ENCODE data around the gene FUCA1. TPM values are rescaled to one million over a fixed set of nuclear protein-coding genes. Genes with fewer than 3 reads are reported as not detected.

FUCA1 gene
- total and polyA plus RNA-seq, 10 of the 15 experiments (the other 5 are each of a cell fraction or from before 2014, with no cell fraction given) = 33.3 to 117 (median 52.6) TPM

DNA sequence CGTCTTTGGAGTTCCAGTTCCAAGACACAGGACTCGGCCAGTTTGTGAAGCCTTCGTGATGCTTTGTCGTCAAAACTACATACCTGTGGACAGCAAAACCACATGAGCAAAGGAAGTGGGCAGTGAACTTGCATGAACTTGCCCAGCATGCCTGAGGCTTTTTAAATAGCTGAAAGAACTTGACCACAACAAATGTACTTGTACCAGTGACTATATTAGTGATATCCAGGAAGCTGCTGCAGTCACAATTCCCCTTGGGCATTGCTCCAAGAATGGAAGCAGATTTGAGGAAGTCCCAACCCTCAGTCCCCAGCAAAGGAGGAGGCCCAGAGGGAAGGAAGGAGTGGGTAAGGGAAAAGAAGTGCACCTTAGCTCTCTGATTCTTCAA lies 2.6 kb downstream of the FUCA1 start (continued):
- TF ChIP-seq, protein P1, sequence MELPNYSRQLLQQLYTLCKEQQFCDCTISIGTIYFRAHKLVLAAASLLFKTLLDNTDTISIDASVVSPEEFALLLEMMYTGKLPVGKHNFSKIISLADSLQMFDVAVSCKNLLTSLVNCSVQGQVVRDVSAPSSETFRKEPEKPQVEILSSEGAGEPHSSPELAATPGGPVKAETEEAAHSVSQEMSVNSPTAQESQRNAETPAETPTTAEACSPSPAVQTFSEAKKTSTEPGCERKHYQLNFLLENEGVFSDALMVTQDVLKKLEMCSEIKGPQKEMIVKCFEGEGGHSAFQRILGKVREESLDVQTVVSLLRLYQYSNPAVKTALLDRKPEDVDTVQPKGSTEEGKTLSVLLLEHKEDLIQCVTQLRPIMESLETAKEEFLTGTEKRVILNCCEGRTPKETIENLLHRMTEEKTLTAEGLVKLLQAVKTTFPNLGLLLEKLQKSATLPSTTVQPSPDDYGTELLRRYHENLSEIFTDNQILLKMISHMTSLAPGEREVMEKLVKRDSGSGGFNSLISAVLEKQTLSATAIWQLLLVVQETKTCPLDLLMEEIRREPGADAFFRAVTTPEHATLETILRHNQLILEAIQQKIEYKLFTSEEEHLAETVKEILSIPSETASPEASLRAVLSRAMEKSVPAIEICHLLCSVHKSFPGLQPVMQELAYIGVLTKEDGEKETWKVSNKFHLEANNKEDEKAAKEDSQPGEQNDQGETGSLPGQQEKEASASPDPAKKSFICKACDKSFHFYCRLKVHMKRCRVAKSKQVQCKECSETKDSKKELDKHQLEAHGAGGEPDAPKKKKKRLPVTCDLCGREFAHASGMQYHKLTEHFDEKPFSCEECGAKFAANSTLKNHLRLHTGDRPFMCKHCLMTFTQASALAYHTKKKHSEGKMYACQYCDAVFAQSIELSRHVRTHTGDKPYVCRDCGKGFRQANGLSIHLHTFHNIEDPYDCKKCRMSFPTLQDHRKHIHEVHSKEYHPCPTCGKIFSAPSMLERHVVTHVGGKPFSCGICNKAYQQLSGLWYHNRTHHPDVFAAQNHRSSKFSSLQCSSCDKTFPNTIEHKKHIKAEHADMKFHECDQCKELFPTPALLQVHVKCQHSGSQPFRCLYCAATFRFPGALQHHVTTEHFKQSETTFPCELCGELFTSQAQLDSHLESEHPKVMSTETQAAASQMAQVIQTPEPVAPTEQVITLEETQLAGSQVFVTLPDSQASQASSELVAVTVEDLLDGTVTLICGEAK (IDR thresholded peaks at IDR 0.05; ENCODE audit: borderline replicate concordance) = no peak
- TF ChIP-seq, protein P2, sequence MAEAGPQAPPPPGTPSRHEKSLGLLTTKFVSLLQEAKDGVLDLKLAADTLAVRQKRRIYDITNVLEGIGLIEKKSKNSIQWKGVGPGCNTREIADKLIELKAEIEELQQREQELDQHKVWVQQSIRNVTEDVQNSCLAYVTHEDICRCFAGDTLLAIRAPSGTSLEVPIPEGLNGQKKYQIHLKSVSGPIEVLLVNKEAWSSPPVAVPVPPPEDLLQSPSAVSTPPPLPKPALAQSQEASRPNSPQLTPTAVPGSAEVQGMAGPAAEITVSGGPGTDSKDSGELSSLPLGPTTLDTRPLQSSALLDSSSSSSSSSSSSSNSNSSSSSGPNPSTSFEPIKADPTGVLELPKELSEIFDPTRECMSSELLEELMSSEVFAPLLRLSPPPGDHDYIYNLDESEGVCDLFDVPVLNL (IDR thresholded peaks at IDR 0.05; ENCODE audit: low read depth, low read length) = no peak
- TF ChIP-seq, protein P3, sequence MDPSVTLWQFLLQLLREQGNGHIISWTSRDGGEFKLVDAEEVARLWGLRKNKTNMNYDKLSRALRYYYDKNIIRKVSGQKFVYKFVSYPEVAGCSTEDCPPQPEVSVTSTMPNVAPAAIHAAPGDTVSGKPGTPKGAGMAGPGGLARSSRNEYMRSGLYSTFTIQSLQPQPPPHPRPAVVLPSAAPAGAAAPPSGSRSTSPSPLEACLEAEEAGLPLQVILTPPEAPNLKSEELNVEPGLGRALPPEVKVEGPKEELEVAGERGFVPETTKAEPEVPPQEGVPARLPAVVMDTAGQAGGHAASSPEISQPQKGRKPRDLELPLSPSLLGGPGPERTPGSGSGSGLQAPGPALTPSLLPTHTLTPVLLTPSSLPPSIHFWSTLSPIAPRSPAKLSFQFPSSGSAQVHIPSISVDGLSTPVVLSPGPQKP (IDR thresholded peaks at IDR 0.05; ENCODE audit: low read depth, low read length) = no peak
- TF ChIP-seq RFX5 (IDR thresholded peaks at IDR 0.05; ENCODE audit: low read depth, low read length) (no peak), GATAD2B (conservative IDR thresholded peaks at IDR 0.05; ENCODE audit: low read depth) (0 out of 2 replicates have a peak, but pooled peaks have one; percentile 46), CEBPB (IDR thresholded peaks at IDR 0.05; ENCODE audit: borderline replicate concordance in 1 of 2, low read depth in 2 of 2, low read length in 2 of 2) (no peak), ZNF274 (IDR thresholded peaks at IDR 0.05; ENCODE audit: insufficient read depth, insufficient read length) (no peak), NFXL1 (IDR thresholded peaks at IDR 0.05; ENCODE audit: borderline replicate concordance) (no peak), RUNX3 (IDR thresholded peaks at IDR 0.05; ENCODE audit: low read length) (peak; percentile 100), FOXK2 (IDR thresholded peaks at IDR 0.05) (no peak), ZNF384 (IDR thresholded peaks at IDR 0.05; ENCODE audit: borderline replicate concordance, low read depth, low read length) (no peak), BHLHE40 (IDR thresholded peaks at IDR 0.05; ENCODE audit: borderline replicate concordance in 1 of 2, low read depth in 2 of 2, low read length in 1 of 2) (peak; percentile 53 to 78; a peak in 2 of 4 replicates), HCFC1 (IDR thresholded peaks at IDR 0.05; ENCODE audit: low read length) (no peak), STAT3 (IDR thresholded peaks at IDR 0.05; ENCODE audit: low read depth, low read length) (no peak), SREBF2 (IDR thresholded peaks at IDR 0.05; ENCODE audit: low read length) (no peak), MXI1 (IDR thresholded peaks at IDR 0.05; ENCODE audit: low read depth, low read length) (0 out of 2 replicates have a peak, but pooled peaks have one; percentile 73), CBX3 (IDR thresholded peaks at IDR 0.05; ENCODE audit: borderline replicate concordance, low read depth) (no peak), SP1 (IDR thresholded peaks at IDR 0.05; ENCODE audit: low read depth, low read length) (peak; percentile 78), POLR2AphosphoS5 (IDR thresholded peaks at IDR 0.05; ENCODE audit: low read length) (no peak), LARP7 (IDR thresholded peaks at IDR 0.05) (no peak), EP300 (IDR thresholded peaks at IDR 0.05; ENCODE audit: borderline replicate concordance in 1 of 2, control insufficient read depth in 1 of 2, low read depth in 2 of 2, low read length in 2 of 2) (peak; percentile 88 to 95), POLR2AphosphoS2 (IDR thresholded peaks at IDR 0.05; ENCODE audit: low read depth, low read length) (no peak), MYB (IDR thresholded peaks at IDR 0.05; ENCODE audit: borderline replicate concordance, low read depth, low read length) (no peak), BMI1 (IDR thresholded peaks at IDR 0.05; ENCODE audit: borderline replicate concordance) (peak; percentile 69), NFYA (IDR thresholded peaks at IDR 0.05; ENCODE audit: borderline replicate concordance, low read depth, low read length) (no peak), ZNF24 (IDR thresholded peaks at IDR 0.05) (no peak)
- TF ChIP-seq, protein P4, sequence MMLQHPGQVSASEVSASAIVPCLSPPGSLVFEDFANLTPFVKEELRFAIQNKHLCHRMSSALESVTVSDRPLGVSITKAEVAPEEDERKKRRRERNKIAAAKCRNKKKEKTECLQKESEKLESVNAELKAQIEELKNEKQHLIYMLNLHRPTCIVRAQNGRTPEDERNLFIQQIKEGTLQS (IDR thresholded peaks at IDR 0.05; ENCODE audit: borderline replicate concordance, extremely low read depth, low read depth, low read length) = no peak
